ENCODE data around the gene CHST11. TPM values are rescaled to one million over a fixed set of nuclear protein-coding genes. Genes with fewer than 3 reads are reported as not detected.

The CHST11 gene
- total and polyA plus RNA-seq, 2 donors from 2014 or later = 2.0 to 23.3 TPM

GRCh38 chr12:104603545-104603973 lies 146.8 kb downstream of the CHST11 start:
- H3K27me3 ChIP-seq (ENCODE audit: control insufficient read depth, insufficient read depth, low read length) = no peaks in the 10 kb centered on the region
- H3K9ac ChIP-seq (ENCODE audit: low read length in 3 of 3) = no peak overlapping the region
- H3K4me3 ChIP-seq (ENCODE audit: low read length in 3 of 3) = no peak overlapping the region
- no peak for DNase-seq
- H3K9me3 ChIP-seq (ENCODE audit: control insufficient read depth in 2 of 3, insufficient read depth in 1 of 3, low read length in 3 of 3) = no peaks in the 10 kb centered on the region
- no peak for FAIRE-seq
- intact Hi-C loops (cut with DNase I) = no loop called here
- TF ChIP-seq, protein P1, sequence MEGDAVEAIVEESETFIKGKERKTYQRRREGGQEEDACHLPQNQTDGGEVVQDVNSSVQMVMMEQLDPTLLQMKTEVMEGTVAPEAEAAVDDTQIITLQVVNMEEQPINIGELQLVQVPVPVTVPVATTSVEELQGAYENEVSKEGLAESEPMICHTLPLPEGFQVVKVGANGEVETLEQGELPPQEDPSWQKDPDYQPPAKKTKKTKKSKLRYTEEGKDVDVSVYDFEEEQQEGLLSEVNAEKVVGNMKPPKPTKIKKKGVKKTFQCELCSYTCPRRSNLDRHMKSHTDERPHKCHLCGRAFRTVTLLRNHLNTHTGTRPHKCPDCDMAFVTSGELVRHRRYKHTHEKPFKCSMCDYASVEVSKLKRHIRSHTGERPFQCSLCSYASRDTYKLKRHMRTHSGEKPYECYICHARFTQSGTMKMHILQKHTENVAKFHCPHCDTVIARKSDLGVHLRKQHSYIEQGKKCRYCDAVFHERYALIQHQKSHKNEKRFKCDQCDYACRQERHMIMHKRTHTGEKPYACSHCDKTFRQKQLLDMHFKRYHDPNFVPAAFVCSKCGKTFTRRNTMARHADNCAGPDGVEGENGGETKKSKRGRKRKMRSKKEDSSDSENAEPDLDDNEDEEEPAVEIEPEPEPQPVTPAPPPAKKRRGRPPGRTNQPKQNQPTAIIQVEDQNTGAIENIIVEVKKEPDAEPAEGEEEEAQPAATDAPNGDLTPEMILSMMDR (IDR thresholded peaks at IDR 0.05; ENCODE audit: borderline replicate concordance, extremely low read depth, insufficient read depth) = no peak
- H3K36me3 ChIP-seq (ENCODE audit: control insufficient read depth in 2 of 3, insufficient read depth in 3 of 3, low read length in 3 of 3) = no peaks in the 10 kb centered on the region
- no peak overlapping the region for H3K27ac ChIP-seq (ENCODE audit: low read depth in 2 of 2, low read length in 2 of 2)
- H3K4me1 ChIP-seq (ENCODE audit: control insufficient read depth in 2 of 3, insufficient read depth in 2 of 3, low read depth in 1 of 3, low read length in 3 of 3) = no peaks in the 10 kb centered on the region

DNA sequence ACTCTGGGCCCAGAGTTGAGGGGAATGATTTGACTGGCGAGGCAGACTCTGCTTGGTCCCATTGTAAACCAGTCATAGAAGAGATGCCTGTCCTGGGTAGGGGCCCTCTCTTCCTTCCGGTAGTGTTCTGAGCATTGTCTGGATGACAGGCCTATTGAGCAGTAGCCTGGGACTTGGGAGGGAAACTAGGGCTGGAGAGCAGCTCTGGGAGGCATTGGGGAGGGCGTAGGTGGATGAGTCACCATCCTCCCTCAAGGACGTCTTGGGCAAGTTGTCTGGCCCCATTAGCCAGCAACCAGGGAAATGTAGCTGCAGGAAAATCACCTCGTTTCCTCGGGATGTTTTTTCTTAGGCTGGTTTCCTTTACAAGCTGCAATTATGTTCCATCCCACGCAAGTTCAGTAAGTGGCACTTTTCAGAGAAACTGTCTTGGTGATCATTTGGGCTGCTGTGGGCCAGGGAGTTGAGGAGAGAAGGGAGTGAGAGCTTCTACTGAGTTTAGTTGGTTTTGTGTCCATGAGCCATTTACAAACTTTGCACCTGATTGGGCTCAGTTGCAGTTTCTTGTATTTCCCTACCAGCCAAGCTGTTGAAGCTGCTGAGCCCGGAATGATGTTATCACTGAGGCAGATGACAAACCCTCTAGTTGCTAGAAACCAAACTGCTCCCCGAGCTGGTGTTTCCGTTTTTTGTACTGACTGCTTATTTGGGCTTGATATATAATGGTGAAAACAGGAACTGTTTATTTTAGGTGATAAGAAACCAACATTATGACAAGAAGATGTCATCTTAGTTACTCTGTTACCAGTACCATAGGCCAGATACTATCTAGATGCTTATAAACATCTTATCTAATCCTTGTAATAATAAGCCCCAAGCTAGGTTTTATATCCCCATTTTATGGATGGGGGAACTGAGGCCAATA lies 147.6 kb downstream of the CHST11 start:
- no peak for FAIRE-seq
- Histone ChIP-seq H3K9me3 (ENCODE audit: control insufficient read depth in 2 of 3, insufficient read depth in 1 of 3, low read length in 3 of 3) (no peaks in the 10 kb centered on the region), H3K4me1 (ENCODE audit: control insufficient read depth in 2 of 3, insufficient read depth in 2 of 3, low read depth in 1 of 3, low read length in 3 of 3) (peaks cover 0 to 2% (median under 1%) of the 10 kb centered on the region in 3 donors), H3K36me3 (ENCODE audit: control insufficient read depth in 2 of 3, insufficient read depth in 3 of 3, low read length in 3 of 3) (no peaks in the 10 kb centered on the region), H3K27me3 (ENCODE audit: control insufficient read depth, insufficient read depth, low read length) (no peaks in the 10 kb centered on the region), H3K4me3 (ENCODE audit: low read length in 3 of 3) (no peak overlapping the region), H3K9ac (ENCODE audit: low read length in 3 of 3) (no peak overlapping the region), H3K27ac (ENCODE audit: low read depth in 2 of 2, low read length in 2 of 2) (no peak overlapping the region)
- intact Hi-C loops (cut with DNase I) = no loop called here
- TF ChIP-seq, protein P1 (IDR thresholded peaks at IDR 0.05; ENCODE audit: borderline replicate concordance, extremely low read depth, insufficient read depth) = no peak
- DNase-seq = peak in 3 of 5 donors; percentile 25 to 89 (median 53)

GRCh38 chr12:104604995-104605675 lies 148.4 kb downstream of the CHST11 start:
- Histone ChIP-seq H3K4me3 (ENCODE audit: low read length in 3 of 3) (no peak overlapping the region), H3K27me3 (ENCODE audit: control insufficient read depth, insufficient read depth, low read length) (no peaks in the 10 kb centered on the region), H3K27ac (ENCODE audit: low read depth in 2 of 2, low read length in 2 of 2) (no peak overlapping the region), H3K4me1 (ENCODE audit: control insufficient read depth in 2 of 3, insufficient read depth in 2 of 3, low read depth in 1 of 3, low read length in 3 of 3) (peaks cover 0 to 6% (median 4%) of the 10 kb centered on the region in 3 donors), H3K36me3 (ENCODE audit: control insufficient read depth in 2 of 3, insufficient read depth in 3 of 3, low read length in 3 of 3) (no peaks in the 10 kb centered on the region), H3K9me3 (ENCODE audit: control insufficient read depth in 2 of 3, insufficient read depth in 1 of 3, low read length in 3 of 3) (no peaks in the 10 kb centered on the region), H3K9ac (ENCODE audit: low read length in 3 of 3) (no peak overlapping the region)
- intact Hi-C loops (cut with DNase I) = no loop called here
- FAIRE-seq = no peak
- no peak for DNase-seq
- TF ChIP-seq, protein P1 (IDR thresholded peaks at IDR 0.05; ENCODE audit: borderline replicate concordance, extremely low read depth, insufficient read depth) = no peak
